Liver (tissue), 9 donors: ENCODE results near the gene LRP1-AS. TPM values are rescaled to one million over a fixed set of nuclear protein-coding genes. Genes with fewer than 3 reads are reported as not detected.
A peak's percentile ranks its signal among the peaks of the same experiment; 100 is the strongest.

Experiments
- DNase-seq: peaks from one replicate; pipeline ENCODE4 v3.0.0-alpha.2; 2017; ENCODE audit warnings: low spot score
- H3K27ac ChIP-seq, 2 donors: one replicate each; pipeline ENCODE4 v1.7.0; 2013; ENCODE audit warnings: inconsistent platforms in 2 of 2, low read length in 2 of 2, control low read depth in 1 of 2, low read depth in 1 of 2, mild to moderate bottlenecking in 1 of 2
- H3K27me3 ChIP-seq, 4 donors: one replicate each; pipeline versions ENCODE4 v1.6.1 to v1.7.0; 2013; ENCODE audit warnings: low read length in 3 of 4, inconsistent platforms in 1 of 4, mild to moderate bottlenecking in 1 of 4, moderate library complexity in 1 of 4; ENCODE audit not compliant: control insufficient read depth in 4 of 4, insufficient read depth in 4 of 4
- H3K36me3 ChIP-seq, 4 donors: one replicate each; pipeline versions ENCODE4 v1.6.1 to v1.7.0; 2013; ENCODE audit warnings: low read length in 3 of 4, mild to moderate bottlenecking in 3 of 4, low read depth in 1 of 4, moderate library complexity in 1 of 4; ENCODE audit not compliant: control insufficient read depth in 4 of 4, insufficient read depth in 3 of 4
- H3K4me1 ChIP-seq, 4 donors: one replicate each; pipeline versions ENCODE4 v1.6.1 to v1.7.0; 2013; ENCODE audit warnings: low read length in 3 of 4, mild to moderate bottlenecking in 3 of 4, moderate library complexity in 1 of 4; ENCODE audit not compliant: control insufficient read depth in 4 of 4, insufficient read depth in 4 of 4
- H3K4me3 ChIP-seq, 3 donors: one replicate each; pipeline versions ENCODE4 v1.6.1 to v1.7.0; 2013; ENCODE audit warnings: low read length in 3 of 3, control low read depth in 1 of 3, low read depth in 1 of 3, mild to moderate bottlenecking in 1 of 3
- H3K9ac ChIP-seq, 2 donors: one replicate each; pipeline ENCODE4 v1.7.0; 2013; ENCODE audit warnings: low read length in 2 of 2, mild to moderate bottlenecking in 2 of 2, moderate library complexity in 2 of 2, control low read depth in 1 of 2, low read depth in 1 of 2
- H3K9me3 ChIP-seq, 4 donors: one replicate each; pipeline versions ENCODE4 v1.6.1 to v1.7.0; 2013; ENCODE audit warnings: low read length in 3 of 4; ENCODE audit not compliant: control insufficient read depth in 4 of 4
- EGR1 ChIP-seq, 2 donors: IDR thresholded peaks; 2 replicates each; pipeline ENCODE4 v1.6.1; 2016 to 2018; ENCODE audit warnings: antibody characterized with exemption in 2 of 2, low read depth in 2 of 2
- FOXA1 ChIP-seq: IDR thresholded peaks from 2 replicates; pipeline ENCODE4 v1.6.1; 2016; ENCODE audit warnings: antibody characterized with exemption
- FOXA2 ChIP-seq: IDR thresholded peaks from 2 replicates; pipeline ENCODE4 v1.6.1; 2016; ENCODE audit warnings: antibody characterized with exemption
- GABPA ChIP-seq, 2 donors: IDR thresholded peaks in 1 of 2; conservative IDR thresholded peaks in 1 of 2; 2 replicates each; pipeline ENCODE4 v1.6.1; 2016; ENCODE audit warnings: antibody characterized with exemption in 2 of 2, mild to moderate bottlenecking in 1 of 2, moderate library complexity in 1 of 2
- HNF4A ChIP-seq, 2 donors: conservative IDR thresholded peaks; 2 replicates each; pipeline ENCODE4 v1.6.1; 2016; ENCODE audit warnings: antibody characterized with exemption in 2 of 2, mild to moderate bottlenecking in 2 of 2
- HNF4G ChIP-seq: IDR thresholded peaks from 2 replicates; pipeline ENCODE4 v1.6.1; 2016; ENCODE audit warnings: antibody characterized with exemption
- JUND ChIP-seq, 2 donors: IDR thresholded peaks; 2 replicates each; pipeline ENCODE4 v1.6.1; 2016; ENCODE audit warnings: antibody characterized with exemption in 2 of 2
- NR2F2 ChIP-seq: IDR thresholded peaks from 2 replicates; pipeline ENCODE4 v1.6.1; 2016; ENCODE audit warnings: antibody characterized with exemption
- RAD21 ChIP-seq, 2 donors: IDR thresholded peaks; 2 replicates each; pipeline ENCODE4 v1.6.1; 2016; ENCODE audit warnings: antibody characterized with exemption in 2 of 2, mild to moderate bottlenecking in 2 of 2
- RXRA ChIP-seq, 2 donors: IDR thresholded peaks; 2 replicates each; pipeline ENCODE4 v1.6.1; 2017 to 2018; ENCODE audit warnings: antibody characterized with exemption in 2 of 2, mild to moderate bottlenecking in 1 of 2
- SP1 ChIP-seq: IDR thresholded peaks from 2 replicates; pipeline ENCODE4 v1.6.1; 2018; ENCODE audit warnings: antibody characterized with exemption, mild to moderate bottlenecking
- TAF1 ChIP-seq: conservative IDR thresholded peaks from 2 replicates; pipeline ENCODE4 v1.6.1; 2016; ENCODE audit warnings: antibody characterized with exemption, mild to moderate bottlenecking
- YY1 ChIP-seq: IDR thresholded peaks from 2 replicates; pipeline ENCODE4 v1.6.1; 2016; ENCODE audit warnings: antibody characterized with exemption, mild to moderate bottlenecking
- WGBS: extraction: QIAGEN DNeasy Blood & Tissue Kit; methylation state at CpG from one replicate; pipeline ENCODE4 v1.1.7; 2013; 5-methylcytosine and 5-hydroxymethylcytosine counted together
- polyA plus RNA-seq, 2 donors: library from polyadenylated mRNA; stranded (reverse) in 1 of 2; unstranded in 1 of 2; fragments of 200-250 nt in 1 of 2; fragments of >200 nt in 1 of 2; fragmentation: Nextera tagmentation in 1 of 2; extraction: Ambion mirVana in 1 of 2; gene quantifications; one replicate each; pipeline versions ENCODE4 v1.2.1 to v1.2.3, GENCODE V29; 2013 to 2015
- total RNA-seq, 2 donors: library from RNA; depleted of rRNA; stranded (reverse); fragments of >200 nt; gene quantifications; one replicate each; pipeline ENCODE4 v1.2.3, GENCODE V29; 2014
- TF ChIP-seq, protein P1 (sequence below): IDR thresholded peaks from 2 replicates; pipeline ENCODE4 v1.6.1; 2016; ENCODE audit warnings: antibody characterized with exemption
- TF ChIP-seq, protein P2 (sequence below): IDR thresholded peaks from 2 replicates; pipeline ENCODE4 v1.6.1; 2016; ENCODE audit warnings: antibody characterized with exemption, mild to moderate bottlenecking
- TF ChIP-seq, protein P3 (sequence below): IDR thresholded peaks from 2 replicates; pipeline ENCODE4 v1.6.1; 2016; ENCODE audit warnings: antibody characterized with exemption
- TF ChIP-seq, protein P4 (sequence below): IDR thresholded peaks from 2 replicates; pipeline ENCODE4 v1.6.1; 2016; ENCODE audit warnings: antibody characterized with exemption
- TF ChIP-seq, protein P5 (sequence below): fragments of 150-350 bp; IDR thresholded peaks from 2 replicates; pipeline ENCODE4 v1.5.1; 2017; ENCODE audit warnings: improper control_type of control experiment, low read depth, low read length; ENCODE audit not compliant: missing input control
- donor health status: healthy.
- donor health status: healthy.
- donor health status: healthy.
- donor health status: healthy.
- donor health status: healthy.

The LRP1-AS gene
- total and polyA plus RNA-seq, 4 donors = not detected

DNA sequence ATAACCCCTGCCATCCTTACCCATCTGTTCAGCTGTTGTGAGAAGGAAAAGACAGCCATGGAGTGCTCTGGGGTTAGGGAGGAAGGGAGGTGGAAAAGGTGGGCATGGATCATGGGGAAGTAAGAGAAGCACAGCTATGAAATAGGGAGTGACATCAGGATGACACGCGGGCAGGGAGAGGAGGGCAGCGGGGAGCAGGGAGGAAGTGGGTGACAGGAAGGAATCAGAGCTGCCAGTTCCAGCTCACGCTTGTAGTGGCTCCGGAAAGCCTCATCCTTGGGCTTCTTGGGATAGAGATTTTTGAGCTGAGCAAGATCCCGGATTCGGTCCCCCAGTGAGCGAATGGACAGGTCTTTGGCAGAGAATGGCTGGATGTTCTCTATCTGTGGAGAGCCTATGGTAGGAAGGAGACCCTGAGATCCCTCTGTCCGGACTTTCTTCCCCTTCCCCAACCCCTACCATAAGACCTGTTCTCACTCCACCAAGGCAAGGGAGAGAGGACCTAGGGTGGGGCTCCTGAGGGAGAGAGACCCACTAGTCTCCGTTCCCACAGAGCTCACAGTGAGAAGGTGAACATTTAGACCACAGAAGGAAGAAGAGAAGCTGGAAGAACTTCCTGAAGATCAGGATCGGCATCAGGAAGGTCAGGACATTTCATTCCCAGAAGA is 48.2 kb downstream of the LRP1-AS start:
- TF ChIP-seq HNF4A (conservative IDR thresholded peaks at IDR 0.05) (no peak), EGR1 (IDR thresholded peaks at IDR 0.05; ENCODE audit: low read depth in 2 of 2) (no peak)
- TF ChIP-seq, protein P1, sequence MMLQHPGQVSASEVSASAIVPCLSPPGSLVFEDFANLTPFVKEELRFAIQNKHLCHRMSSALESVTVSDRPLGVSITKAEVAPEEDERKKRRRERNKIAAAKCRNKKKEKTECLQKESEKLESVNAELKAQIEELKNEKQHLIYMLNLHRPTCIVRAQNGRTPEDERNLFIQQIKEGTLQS = no peak
- TF ChIP-seq, protein P2, sequence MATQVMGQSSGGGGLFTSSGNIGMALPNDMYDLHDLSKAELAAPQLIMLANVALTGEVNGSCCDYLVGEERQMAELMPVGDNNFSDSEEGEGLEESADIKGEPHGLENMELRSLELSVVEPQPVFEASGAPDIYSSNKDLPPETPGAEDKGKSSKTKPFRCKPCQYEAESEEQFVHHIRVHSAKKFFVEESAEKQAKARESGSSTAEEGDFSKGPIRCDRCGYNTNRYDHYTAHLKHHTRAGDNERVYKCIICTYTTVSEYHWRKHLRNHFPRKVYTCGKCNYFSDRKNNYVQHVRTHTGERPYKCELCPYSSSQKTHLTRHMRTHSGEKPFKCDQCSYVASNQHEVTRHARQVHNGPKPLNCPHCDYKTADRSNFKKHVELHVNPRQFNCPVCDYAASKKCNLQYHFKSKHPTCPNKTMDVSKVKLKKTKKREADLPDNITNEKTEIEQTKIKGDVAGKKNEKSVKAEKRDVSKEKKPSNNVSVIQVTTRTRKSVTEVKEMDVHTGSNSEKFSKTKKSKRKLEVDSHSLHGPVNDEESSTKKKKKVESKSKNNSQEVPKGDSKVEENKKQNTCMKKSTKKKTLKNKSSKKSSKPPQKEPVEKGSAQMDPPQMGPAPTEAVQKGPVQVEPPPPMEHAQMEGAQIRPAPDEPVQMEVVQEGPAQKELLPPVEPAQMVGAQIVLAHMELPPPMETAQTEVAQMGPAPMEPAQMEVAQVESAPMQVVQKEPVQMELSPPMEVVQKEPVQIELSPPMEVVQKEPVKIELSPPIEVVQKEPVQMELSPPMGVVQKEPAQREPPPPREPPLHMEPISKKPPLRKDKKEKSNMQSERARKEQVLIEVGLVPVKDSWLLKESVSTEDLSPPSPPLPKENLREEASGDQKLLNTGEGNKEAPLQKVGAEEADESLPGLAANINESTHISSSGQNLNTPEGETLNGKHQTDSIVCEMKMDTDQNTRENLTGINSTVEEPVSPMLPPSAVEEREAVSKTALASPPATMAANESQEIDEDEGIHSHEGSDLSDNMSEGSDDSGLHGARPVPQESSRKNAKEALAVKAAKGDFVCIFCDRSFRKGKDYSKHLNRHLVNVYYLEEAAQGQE = no peak
- H3K4me3 ChIP-seq = no peak overlapping the region
- H3K4me1 ChIP-seq = peaks cover 7 to 21% (median 10%) of the 10 kb centered on the region in 4 donors
- 80% methylated on average over 11 of the region's 11 CpGs for WGBS
- H3K9ac ChIP-seq = no peak overlapping the region
- no peak for DNase-seq
- H3K27me3 ChIP-seq = no peaks in the 10 kb centered on the region
- H3K36me3 ChIP-seq = peaks cover 7 to 57% (median 39%) of the 10 kb centered on the region in 4 donors
- H3K27ac ChIP-seq = peak overlapping the region; percentile 1 to 23
- no peaks in the 10 kb centered on the region for H3K9me3 ChIP-seq

DNA sequence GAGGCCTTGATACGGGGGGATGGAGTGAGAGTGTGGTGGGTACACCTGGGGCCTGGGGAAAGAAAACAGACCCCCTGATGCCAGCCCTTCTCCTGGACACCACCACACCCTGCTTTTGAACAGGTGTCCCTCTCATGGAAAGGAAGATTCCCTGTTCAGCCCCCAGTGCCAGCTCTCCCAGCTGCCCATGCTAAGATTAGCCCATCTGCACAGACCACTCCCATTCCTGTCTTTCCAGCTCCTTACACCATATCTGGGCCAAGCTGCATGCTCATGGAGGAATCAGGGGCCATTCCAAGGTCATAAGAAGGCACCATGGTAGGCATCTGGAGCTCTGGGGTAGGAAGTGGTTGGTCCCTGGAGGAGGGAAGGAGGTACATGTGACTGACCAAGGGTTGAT is 48.9 kb downstream of the LRP1-AS start:
- H3K27ac ChIP-seq = no peak overlapping the region
- DNase-seq = no peak
- no peaks in the 10 kb centered on the region for H3K27me3 ChIP-seq
- H3K36me3 ChIP-seq = peaks cover 6 to 53% (median 38%) of the 10 kb centered on the region in 4 donors
- peaks cover 7 to 22% (median 13%) of the 10 kb centered on the region in 4 donors for H3K4me1 ChIP-seq
- no peak overlapping the region for H3K4me3 ChIP-seq
- 91% methylated on average over 1 of the region's 1 CpG for WGBS
- no peak overlapping the region for H3K9ac ChIP-seq
- no peaks in the 10 kb centered on the region for H3K9me3 ChIP-seq
- TF ChIP-seq YY1 (no peak), NR2F2 (no peak), TAF1 (no peak), HNF4G (no peak), SP1 (no peak), RXRA (IDR thresholded peaks at IDR 0.05) (no peak), FOXA2 (no peak), HNF4A (conservative IDR thresholded peaks at IDR 0.05) (no peak), GABPA (IDR thresholded peaks at IDR 0.05 in 1 of 2, conservative IDR thresholded peaks at IDR 0.05 in 1 of 2) (no peak), FOXA1 (no peak), RAD21 (IDR thresholded peaks at IDR 0.05) (no peak), JUND (IDR thresholded peaks at IDR 0.05) (no peak), EGR1 (IDR thresholded peaks at IDR 0.05; ENCODE audit: low read depth in 2 of 2) (no peak)
- TF ChIP-seq, protein P3, sequence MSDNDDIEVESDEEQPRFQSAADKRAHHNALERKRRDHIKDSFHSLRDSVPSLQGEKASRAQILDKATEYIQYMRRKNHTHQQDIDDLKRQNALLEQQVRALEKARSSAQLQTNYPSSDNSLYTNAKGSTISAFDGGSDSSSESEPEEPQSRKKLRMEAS = no peak
- TF ChIP-seq, protein P4, sequence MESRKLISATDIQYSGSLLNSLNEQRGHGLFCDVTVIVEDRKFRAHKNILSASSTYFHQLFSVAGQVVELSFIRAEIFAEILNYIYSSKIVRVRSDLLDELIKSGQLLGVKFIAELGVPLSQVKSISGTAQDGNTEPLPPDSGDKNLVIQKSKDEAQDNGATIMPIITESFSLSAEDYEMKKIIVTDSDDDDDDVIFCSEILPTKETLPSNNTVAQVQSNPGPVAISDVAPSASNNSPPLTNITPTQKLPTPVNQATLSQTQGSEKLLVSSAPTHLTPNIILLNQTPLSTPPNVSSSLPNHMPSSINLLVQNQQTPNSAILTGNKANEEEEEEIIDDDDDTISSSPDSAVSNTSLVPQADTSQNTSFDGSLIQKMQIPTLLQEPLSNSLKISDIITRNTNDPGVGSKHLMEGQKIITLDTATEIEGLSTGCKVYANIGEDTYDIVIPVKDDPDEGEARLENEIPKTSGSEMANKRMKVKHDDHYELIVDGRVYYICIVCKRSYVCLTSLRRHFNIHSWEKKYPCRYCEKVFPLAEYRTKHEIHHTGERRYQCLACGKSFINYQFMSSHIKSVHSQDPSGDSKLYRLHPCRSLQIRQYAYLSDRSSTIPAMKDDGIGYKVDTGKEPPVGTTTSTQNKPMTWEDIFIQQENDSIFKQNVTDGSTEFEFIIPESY = no peak
- TF ChIP-seq, protein P2 = no peak
- TF ChIP-seq, protein P5, sequence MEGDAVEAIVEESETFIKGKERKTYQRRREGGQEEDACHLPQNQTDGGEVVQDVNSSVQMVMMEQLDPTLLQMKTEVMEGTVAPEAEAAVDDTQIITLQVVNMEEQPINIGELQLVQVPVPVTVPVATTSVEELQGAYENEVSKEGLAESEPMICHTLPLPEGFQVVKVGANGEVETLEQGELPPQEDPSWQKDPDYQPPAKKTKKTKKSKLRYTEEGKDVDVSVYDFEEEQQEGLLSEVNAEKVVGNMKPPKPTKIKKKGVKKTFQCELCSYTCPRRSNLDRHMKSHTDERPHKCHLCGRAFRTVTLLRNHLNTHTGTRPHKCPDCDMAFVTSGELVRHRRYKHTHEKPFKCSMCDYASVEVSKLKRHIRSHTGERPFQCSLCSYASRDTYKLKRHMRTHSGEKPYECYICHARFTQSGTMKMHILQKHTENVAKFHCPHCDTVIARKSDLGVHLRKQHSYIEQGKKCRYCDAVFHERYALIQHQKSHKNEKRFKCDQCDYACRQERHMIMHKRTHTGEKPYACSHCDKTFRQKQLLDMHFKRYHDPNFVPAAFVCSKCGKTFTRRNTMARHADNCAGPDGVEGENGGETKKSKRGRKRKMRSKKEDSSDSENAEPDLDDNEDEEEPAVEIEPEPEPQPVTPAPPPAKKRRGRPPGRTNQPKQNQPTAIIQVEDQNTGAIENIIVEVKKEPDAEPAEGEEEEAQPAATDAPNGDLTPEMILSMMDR = no peak
- TF ChIP-seq, protein P1 = no peak
